Neural crest cell (in vitro differentiated cells): ENCODE data around the gene TPRX2. TPM values are rescaled to one million over a fixed set of nuclear protein-coding genes. Genes with fewer than 3 reads are reported as not detected.

Source experiments
- DNase-seq: peaks from one replicate; pipeline ENCODE4 v3.0.0; 2021; ENCODE audit warnings: low read depth, mixed read lengths, low spot score
- H3K27ac Mint-ChIP-seq: one replicate; pipeline ENCODE4 v1.8.0; 2021; ENCODE audit warnings: mild to moderate bottlenecking, mixed read lengths; ENCODE audit not compliant: unreplicated experiment
- H3K27me3 Mint-ChIP-seq: 2 replicates; pipeline ENCODE4 v1.8.0; 2021; ENCODE audit warnings: low read depth, mild to moderate bottlenecking, mixed read lengths
- H3K36me3 Mint-ChIP-seq: 2 replicates; pipeline ENCODE4 v1.8.0; 2021; ENCODE audit warnings: low read depth, mild to moderate bottlenecking, mixed read lengths
- H3K4me1 Mint-ChIP-seq: 2 replicates; pipeline ENCODE4 v1.8.0; 2021; ENCODE audit warnings: mixed read lengths
- H3K4me3 Mint-ChIP-seq: one replicate; pipeline ENCODE4 v1.8.0; 2021; ENCODE audit warnings: mild to moderate bottlenecking, mixed read lengths
- H3K9me3 Mint-ChIP-seq: 2 replicates; pipeline ENCODE4 v1.8.0; 2021; ENCODE audit warnings: mixed read lengths
- total RNA-seq: library from RNA; stranded (reverse); gene quantifications from 2 replicates; pipeline ENCODE4 v1.2.1, GENCODE V29; 2021
- TF ChIP-seq, protein P1 (sequence below): fragments of 200-600 bp; sonication (generic); conservative IDR thresholded peaks from 2 replicates; pipeline ENCODE4 v1.5.0; 2021; ENCODE audit warnings: antibody characterized with exemption, mild to moderate bottlenecking

Gene TPRX2
- total RNA-seq, 1 donor from 2014 or later = not detected

DNA sequence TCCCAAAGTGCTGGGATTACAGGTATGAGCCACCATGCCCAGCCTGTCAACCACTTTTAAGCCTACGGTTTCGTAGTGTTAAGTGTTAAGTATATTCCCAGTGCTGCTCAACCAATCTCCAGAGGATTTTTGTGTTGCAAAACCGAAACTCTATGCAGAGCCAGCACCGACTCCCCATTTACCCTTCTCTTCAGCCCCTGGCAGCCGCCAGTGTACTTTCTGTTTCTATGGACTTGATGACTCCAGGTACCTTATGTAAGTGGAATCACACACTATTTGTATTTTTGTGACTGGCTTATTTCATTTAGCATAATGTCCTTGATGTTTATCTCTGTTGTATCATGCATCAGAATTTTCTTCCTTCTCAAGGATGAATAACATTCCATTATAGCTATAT is 26.0 kb downstream of the TPRX2 start:
- Mint-ChIP-seq H3K4me1 (no peaks in the 10 kb centered on the region), H3K36me3 (no peaks in the 10 kb centered on the region), H3K27me3 (peaks cover 19% of the 10 kb centered on the region), H3K9me3 (no peaks in the 10 kb centered on the region), H3K27ac (no peak overlapping the region), H3K4me3 (no peak overlapping the region)
- DNase-seq = no peak
- TF ChIP-seq, protein P1, sequence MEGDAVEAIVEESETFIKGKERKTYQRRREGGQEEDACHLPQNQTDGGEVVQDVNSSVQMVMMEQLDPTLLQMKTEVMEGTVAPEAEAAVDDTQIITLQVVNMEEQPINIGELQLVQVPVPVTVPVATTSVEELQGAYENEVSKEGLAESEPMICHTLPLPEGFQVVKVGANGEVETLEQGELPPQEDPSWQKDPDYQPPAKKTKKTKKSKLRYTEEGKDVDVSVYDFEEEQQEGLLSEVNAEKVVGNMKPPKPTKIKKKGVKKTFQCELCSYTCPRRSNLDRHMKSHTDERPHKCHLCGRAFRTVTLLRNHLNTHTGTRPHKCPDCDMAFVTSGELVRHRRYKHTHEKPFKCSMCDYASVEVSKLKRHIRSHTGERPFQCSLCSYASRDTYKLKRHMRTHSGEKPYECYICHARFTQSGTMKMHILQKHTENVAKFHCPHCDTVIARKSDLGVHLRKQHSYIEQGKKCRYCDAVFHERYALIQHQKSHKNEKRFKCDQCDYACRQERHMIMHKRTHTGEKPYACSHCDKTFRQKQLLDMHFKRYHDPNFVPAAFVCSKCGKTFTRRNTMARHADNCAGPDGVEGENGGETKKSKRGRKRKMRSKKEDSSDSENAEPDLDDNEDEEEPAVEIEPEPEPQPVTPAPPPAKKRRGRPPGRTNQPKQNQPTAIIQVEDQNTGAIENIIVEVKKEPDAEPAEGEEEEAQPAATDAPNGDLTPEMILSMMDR = no peak

DNA sequence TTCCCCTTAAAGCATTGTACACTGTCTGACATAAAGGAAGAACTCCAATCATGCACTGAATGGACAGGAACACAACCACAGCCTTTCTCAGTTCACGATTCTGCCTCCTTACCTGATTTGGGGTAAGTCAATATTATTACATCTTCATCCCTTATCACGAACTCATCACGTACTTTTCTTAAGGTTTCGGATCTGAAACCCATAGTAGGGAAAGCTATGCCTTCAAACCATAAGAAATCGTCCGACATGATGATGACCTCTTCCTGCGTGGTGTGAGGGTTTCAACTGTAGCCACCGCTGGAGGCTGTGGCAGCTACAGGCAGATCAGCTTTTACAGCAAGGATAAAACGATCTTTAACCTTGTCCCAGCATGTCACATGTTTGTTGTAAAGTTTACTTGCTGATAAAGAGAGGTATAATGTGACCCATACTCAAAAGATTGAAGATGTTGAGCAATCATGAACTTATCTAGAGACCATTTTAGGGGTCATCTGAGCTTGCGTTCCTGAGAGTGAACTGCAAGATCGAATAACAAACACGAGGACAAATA is 27.1 kb downstream of the TPRX2 start, which contains the start of gene SULT2A1:
SULT2A1 (minus strand) TSS at position 306 of the 550 bp plus-strand sequence; CDS start at position 248, 58 bp downstream.
- no peak for DNase-seq
- TF ChIP-seq, protein P1 = no peak
- Mint-ChIP-seq H3K9me3 (no peaks in the 10 kb centered on the region), H3K4me1 (no peaks in the 10 kb centered on the region), H3K27ac (no peak within 1 kb of the TSS), H3K36me3 (no peaks in the 10 kb centered on the region), H3K4me3 (no peak within 1 kb of the TSS), H3K27me3 (peaks cover 19% of the 10 kb centered on the region)

DNA sequence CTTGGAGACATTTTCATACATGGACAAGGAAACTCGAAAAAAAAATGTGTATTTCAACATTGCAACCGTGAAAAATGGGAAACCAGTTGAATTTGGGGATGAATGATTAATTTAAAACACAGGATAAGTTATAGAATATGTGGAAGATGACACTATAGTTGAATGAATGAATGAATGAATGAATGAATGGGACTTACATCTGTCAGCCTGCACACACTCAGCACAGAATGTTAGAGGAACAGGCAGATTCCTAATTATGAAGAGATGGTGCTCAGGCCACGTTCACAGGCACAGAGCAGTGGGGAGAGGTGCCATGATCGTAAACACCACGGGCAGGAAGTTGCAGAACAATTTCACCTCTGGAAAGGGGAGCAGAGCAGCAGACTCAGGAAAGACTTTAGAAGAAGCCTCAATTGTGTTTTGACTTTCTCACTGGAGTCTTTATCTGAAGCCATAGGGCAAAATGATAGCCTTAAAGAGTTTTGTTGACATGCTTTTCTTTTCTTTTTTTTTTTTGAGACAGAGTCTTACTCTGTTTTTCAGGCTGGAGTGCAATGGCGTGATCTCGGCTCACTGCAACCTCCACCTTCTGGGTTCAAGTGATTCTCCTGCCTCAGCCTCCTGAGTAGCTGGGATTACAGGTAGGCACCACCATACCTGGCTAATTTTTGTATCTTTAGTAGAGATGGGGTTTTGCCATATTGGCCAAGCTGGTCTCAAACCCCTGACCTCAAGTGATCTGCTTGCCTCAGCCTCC is 32.0 kb downstream of the TPRX2 start:
- Mint-ChIP-seq H3K4me3 (no peak overlapping the region), H3K9me3 (peaks cover 4% of the 10 kb centered on the region), H3K4me1 (no peaks in the 10 kb centered on the region), H3K27me3 (peaks cover 8% of the 10 kb centered on the region), H3K27ac (no peak overlapping the region), H3K36me3 (peaks cover 3% of the 10 kb centered on the region)
- no peak for DNase-seq
- TF ChIP-seq, protein P1 = no peak

DNA sequence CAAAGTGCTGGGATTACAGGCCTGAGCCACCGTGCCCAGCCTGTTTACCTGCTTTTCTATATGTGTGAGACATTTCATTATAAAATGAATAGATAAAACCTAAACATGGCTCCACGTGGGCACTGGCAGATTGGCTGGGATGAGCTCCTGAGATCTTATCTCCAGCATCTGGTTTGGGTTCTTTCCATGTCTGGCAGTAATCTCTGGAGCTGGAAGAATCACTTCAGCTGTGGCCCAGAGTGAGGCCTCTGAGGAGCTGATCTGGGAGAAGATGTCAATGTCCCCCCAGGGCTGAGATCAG is 32.5 kb downstream of the TPRX2 start:
- TF ChIP-seq, protein P1 = no peak
- H3K27ac Mint-ChIP-seq = no peak overlapping the region
- H3K4me1 Mint-ChIP-seq = no peaks in the 10 kb centered on the region
- no peak for DNase-seq
- H3K9me3 Mint-ChIP-seq = peaks cover 6% of the 10 kb centered on the region
- H3K36me3 Mint-ChIP-seq = peaks cover 3% of the 10 kb centered on the region
- H3K27me3 Mint-ChIP-seq = peaks cover 5% of the 10 kb centered on the region
- H3K4me3 Mint-ChIP-seq = no peak overlapping the region

DNA sequence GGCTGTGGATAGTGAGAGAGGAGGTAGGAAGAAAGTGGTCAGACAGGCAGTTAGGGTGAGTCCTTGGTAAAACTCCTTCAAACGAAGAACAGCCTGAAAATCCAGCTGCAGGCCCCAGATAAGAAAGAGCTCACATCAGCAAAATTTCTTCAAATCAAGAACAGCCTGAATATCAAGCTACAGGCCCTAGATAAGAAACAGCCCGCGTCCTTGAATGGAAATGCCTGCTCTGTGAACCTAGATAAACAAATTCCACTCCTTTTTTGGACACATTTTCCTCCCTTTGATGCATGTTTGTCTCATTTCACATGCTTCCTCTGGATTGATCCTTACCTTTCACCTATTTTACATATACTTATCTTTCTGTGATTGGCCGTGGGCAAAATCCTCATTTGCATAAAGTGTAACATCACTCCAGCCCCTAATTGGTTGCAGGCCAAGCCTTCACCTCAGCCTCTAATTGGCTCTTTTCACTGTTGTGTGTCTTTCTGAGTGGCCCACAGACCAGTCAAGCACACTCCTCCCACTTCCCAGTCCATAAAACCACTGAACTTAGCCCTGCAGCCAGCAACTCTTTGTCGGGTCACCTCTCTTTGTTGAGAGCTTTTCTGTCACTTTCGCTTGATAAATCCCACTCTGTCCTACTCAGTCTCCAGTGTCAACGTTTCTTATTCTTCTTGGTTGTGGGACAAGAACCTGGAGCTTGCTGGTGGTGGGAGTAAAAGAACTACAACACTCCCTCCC is 33.1 kb downstream of the TPRX2 start:
- peaks cover 3% of the 10 kb centered on the region for H3K36me3 Mint-ChIP-seq
- H3K27ac Mint-ChIP-seq = no peak overlapping the region
- no peaks in the 10 kb centered on the region for H3K4me1 Mint-ChIP-seq
- peaks cover 6% of the 10 kb centered on the region for H3K9me3 Mint-ChIP-seq
- no peak overlapping the region for H3K4me3 Mint-ChIP-seq
- H3K27me3 Mint-ChIP-seq = no peaks in the 10 kb centered on the region
- DNase-seq = no peak
- TF ChIP-seq, protein P1 = no peak
